HEK293 (cell line): ENCODE data around the gene PCDH18.
A peak's percentile ranks its signal among the peaks of the same experiment; 100 is the strongest.

Source experiments
- AEBP2 ChIP-seq: fragments of 450-650 bp; formaldehyde crosslinking; IDR thresholded peaks from 2 replicates; pipeline ENCODE4 v1.5.1; 2016; ENCODE audit warnings: missing biosample characterization, missing genetic modification characterization, borderline replicate concordance
- ELK4 ChIP-seq: IDR thresholded peaks from 2 replicates; pipeline ENCODE4 v1.6.1; 2011; ENCODE audit warnings: mild to moderate bottlenecking, low read depth, low read length, borderline replicate concordance
- FEZF1 ChIP-seq: fragments of 450-650 bp; formaldehyde crosslinking; IDR thresholded peaks from 2 replicates; pipeline ENCODE4 v1.5.1; 2016; ENCODE audit warnings: missing biosample characterization, missing genetic modification characterization
- GFI1B ChIP-seq: fragments of 450-650 bp; formaldehyde crosslinking; IDR thresholded peaks from 2 replicates; pipeline ENCODE4 v1.5.1; 2016; ENCODE audit warnings: missing biosample characterization, missing genetic modification characterization
- KLF17 ChIP-seq: fragments of 450-650 bp; formaldehyde crosslinking; IDR thresholded peaks from 2 replicates; pipeline ENCODE4 v1.5.1; 2016; ENCODE audit warnings: missing biosample characterization, missing genetic modification characterization
- PRDM1 ChIP-seq: fragments of 450-650 bp; formaldehyde crosslinking; IDR thresholded peaks from 2 replicates; pipeline ENCODE4; 2016; ENCODE audit warnings: missing biosample characterization, missing genetic modification characterization
- PRDM2 ChIP-seq: fragments of 450-650 bp; formaldehyde crosslinking; IDR thresholded peaks from 2 replicates; pipeline ENCODE4 v1.5.1; 2016; ENCODE audit warnings: missing biosample characterization, missing genetic modification characterization, borderline replicate concordance
- SCRT1 ChIP-seq: fragments of 450-650 bp; formaldehyde crosslinking; IDR thresholded peaks from 2 replicates; pipeline ENCODE4 v1.5.1; 2016; ENCODE audit warnings: missing biosample characterization, missing genetic modification characterization, borderline replicate concordance
- WT1 ChIP-seq: fragments of 450-650 bp; formaldehyde crosslinking; IDR thresholded peaks from 2 replicates; pipeline ENCODE4 v1.5.1; 2016; ENCODE audit warnings: missing biosample characterization, missing genetic modification characterization
- ZBTB20 ChIP-seq: fragments of 450-650 bp; formaldehyde crosslinking; IDR thresholded peaks from 2 replicates; pipeline ENCODE4 v1.5.1; 2016; ENCODE audit warnings: missing biosample characterization, missing genetic modification characterization
- ZBTB48 ChIP-seq: fragments of 450-650 bp; formaldehyde crosslinking; IDR thresholded peaks from 2 replicates; pipeline ENCODE4 v1.5.1; 2016; ENCODE audit warnings: missing biosample characterization, missing genetic modification characterization
- ZBTB8A ChIP-seq: fragments of 450-650 bp; formaldehyde crosslinking; IDR thresholded peaks from 2 replicates; pipeline ENCODE4 v1.5.1; 2016; ENCODE audit warnings: missing biosample characterization, missing genetic modification characterization
- ZFP37 ChIP-seq: fragments of 450-650 bp; formaldehyde crosslinking; IDR thresholded peaks from 2 replicates; pipeline ENCODE4 v1.5.1; 2016; ENCODE audit warnings: missing biosample characterization, missing genetic modification characterization
- ZNF138 ChIP-seq: fragments of 450-650 bp; formaldehyde crosslinking; IDR thresholded peaks from 2 replicates; pipeline ENCODE4 v1.5.1; 2016; ENCODE audit warnings: missing biosample characterization, missing genetic modification characterization, borderline replicate concordance
- ZNF157 ChIP-seq: fragments of 450-650 bp; formaldehyde crosslinking; IDR thresholded peaks from 2 replicates; pipeline ENCODE4 v1.5.1; 2016; ENCODE audit warnings: missing biosample characterization, missing genetic modification characterization
- ZNF202 ChIP-seq: fragments of 450-650 bp; formaldehyde crosslinking; IDR thresholded peaks from 2 replicates; pipeline ENCODE4 v1.5.1; 2016; ENCODE audit warnings: missing biosample characterization, missing genetic modification characterization, borderline replicate concordance
- ZNF211 ChIP-seq: fragments of 450-650 bp; formaldehyde crosslinking; IDR thresholded peaks from 2 replicates; pipeline ENCODE4 v1.5.1; 2016; ENCODE audit warnings: low read depth, missing biosample characterization, missing genetic modification characterization
- ZNF501 ChIP-seq: fragments of 450-650 bp; formaldehyde crosslinking; IDR thresholded peaks from 2 replicates; pipeline ENCODE4 v1.5.1; 2016; ENCODE audit warnings: missing biosample characterization, missing genetic modification characterization
- ZNF518A ChIP-seq: fragments of 450-650 bp; formaldehyde crosslinking; conservative IDR thresholded peaks from 2 replicates; pipeline ENCODE4 v1.5.1; 2016; ENCODE audit warnings: low read depth, missing biosample characterization, missing genetic modification characterization
- ZNF558 ChIP-seq: fragments of 450-650 bp; formaldehyde crosslinking; IDR thresholded peaks from 2 replicates; pipeline ENCODE4 v1.5.1; 2016; ENCODE audit warnings: missing biosample characterization, missing genetic modification characterization
- ZNF585B ChIP-seq: fragments of 450-650 bp; formaldehyde crosslinking; IDR thresholded peaks from 2 replicates; pipeline ENCODE4 v1.5.1; 2016; ENCODE audit warnings: missing biosample characterization, missing genetic modification characterization
- ZNF629 ChIP-seq: fragments of 450-650 bp; formaldehyde crosslinking; IDR thresholded peaks from 2 replicates; pipeline ENCODE4 v1.5.1; 2017; ENCODE audit warnings: missing biosample characterization, missing genetic modification characterization
- ZNF791 ChIP-seq: fragments of 450-650 bp; formaldehyde crosslinking; IDR thresholded peaks from 2 replicates; pipeline ENCODE4 v1.5.1; 2016; ENCODE audit warnings: missing biosample characterization, missing genetic modification characterization
- ZSCAN4 ChIP-seq: fragments of 450-650 bp; formaldehyde crosslinking; IDR thresholded peaks from 2 replicates; pipeline ENCODE4 v1.5.1; 2017; ENCODE audit warnings: missing biosample characterization, missing genetic modification characterization

Gene PCDH18

GRCh38 chr4:137510557-137511265 lies 21.6 kb downstream of the PCDH18 start (continued):
- TF ChIP-seq ZNF211 (tag by site-specific recombination) (no peak), ZNF585B (tag by site-specific recombination) (no peak), PRDM2 (tag by site-specific recombination) (no peak), AEBP2 (tag by site-specific recombination) (no peak), ZBTB20 (tag by site-specific recombination) (no peak), WT1 (tag by site-specific recombination) (peak; percentile 95), SCRT1 (tag by site-specific recombination) (peak; percentile 27; the same call in 1 of the 2 replicates), ZNF558 (tag by site-specific recombination) (0 out of 2 replicates have a peak, but pooled peaks have one; percentile 48), GFI1B (tag by site-specific recombination) (peak; percentile 39; the same call in 1 of the 2 replicates), KLF17 (tag by site-specific recombination) (no peak; the same call in 1 of the 2 replicates), ZNF629 (tag by site-specific recombination) (peak; percentile 73), ZNF791 (tag by site-specific recombination) (no peak), ZSCAN4 (tag by site-specific recombination) (no peak), ZBTB8A (no peak), ZNF157 (tag by site-specific recombination) (no peak), ZFP37 (tag by site-specific recombination) (no peak), ZBTB48 (tag by site-specific recombination) (peak; percentile 89), ZNF202 (no peak), ELK4 (no peak), FEZF1 (tag by site-specific recombination) (peak; percentile 97), ZNF518A (tag by site-specific recombination) (peak; percentile 23; the same call in 1 of the 2 replicates), PRDM1 (peak; percentile 88), ZNF501 (tag by site-specific recombination) (peak; percentile 60; the same call in 1 of the 2 replicates), ZNF138 (tag by site-specific recombination) (no peak)
